ENCODE measurements around the gene PKP1. TPM values are rescaled to one million over a fixed set of nuclear protein-coding genes. Genes with fewer than 3 reads are reported as not detected.

Gene PKP1
- total and polyA plus RNA-seq, 2 experiments from 2014 or later, result 0.19 to 0.83 TPM

- TF ChIP-seq, protein P1, sequence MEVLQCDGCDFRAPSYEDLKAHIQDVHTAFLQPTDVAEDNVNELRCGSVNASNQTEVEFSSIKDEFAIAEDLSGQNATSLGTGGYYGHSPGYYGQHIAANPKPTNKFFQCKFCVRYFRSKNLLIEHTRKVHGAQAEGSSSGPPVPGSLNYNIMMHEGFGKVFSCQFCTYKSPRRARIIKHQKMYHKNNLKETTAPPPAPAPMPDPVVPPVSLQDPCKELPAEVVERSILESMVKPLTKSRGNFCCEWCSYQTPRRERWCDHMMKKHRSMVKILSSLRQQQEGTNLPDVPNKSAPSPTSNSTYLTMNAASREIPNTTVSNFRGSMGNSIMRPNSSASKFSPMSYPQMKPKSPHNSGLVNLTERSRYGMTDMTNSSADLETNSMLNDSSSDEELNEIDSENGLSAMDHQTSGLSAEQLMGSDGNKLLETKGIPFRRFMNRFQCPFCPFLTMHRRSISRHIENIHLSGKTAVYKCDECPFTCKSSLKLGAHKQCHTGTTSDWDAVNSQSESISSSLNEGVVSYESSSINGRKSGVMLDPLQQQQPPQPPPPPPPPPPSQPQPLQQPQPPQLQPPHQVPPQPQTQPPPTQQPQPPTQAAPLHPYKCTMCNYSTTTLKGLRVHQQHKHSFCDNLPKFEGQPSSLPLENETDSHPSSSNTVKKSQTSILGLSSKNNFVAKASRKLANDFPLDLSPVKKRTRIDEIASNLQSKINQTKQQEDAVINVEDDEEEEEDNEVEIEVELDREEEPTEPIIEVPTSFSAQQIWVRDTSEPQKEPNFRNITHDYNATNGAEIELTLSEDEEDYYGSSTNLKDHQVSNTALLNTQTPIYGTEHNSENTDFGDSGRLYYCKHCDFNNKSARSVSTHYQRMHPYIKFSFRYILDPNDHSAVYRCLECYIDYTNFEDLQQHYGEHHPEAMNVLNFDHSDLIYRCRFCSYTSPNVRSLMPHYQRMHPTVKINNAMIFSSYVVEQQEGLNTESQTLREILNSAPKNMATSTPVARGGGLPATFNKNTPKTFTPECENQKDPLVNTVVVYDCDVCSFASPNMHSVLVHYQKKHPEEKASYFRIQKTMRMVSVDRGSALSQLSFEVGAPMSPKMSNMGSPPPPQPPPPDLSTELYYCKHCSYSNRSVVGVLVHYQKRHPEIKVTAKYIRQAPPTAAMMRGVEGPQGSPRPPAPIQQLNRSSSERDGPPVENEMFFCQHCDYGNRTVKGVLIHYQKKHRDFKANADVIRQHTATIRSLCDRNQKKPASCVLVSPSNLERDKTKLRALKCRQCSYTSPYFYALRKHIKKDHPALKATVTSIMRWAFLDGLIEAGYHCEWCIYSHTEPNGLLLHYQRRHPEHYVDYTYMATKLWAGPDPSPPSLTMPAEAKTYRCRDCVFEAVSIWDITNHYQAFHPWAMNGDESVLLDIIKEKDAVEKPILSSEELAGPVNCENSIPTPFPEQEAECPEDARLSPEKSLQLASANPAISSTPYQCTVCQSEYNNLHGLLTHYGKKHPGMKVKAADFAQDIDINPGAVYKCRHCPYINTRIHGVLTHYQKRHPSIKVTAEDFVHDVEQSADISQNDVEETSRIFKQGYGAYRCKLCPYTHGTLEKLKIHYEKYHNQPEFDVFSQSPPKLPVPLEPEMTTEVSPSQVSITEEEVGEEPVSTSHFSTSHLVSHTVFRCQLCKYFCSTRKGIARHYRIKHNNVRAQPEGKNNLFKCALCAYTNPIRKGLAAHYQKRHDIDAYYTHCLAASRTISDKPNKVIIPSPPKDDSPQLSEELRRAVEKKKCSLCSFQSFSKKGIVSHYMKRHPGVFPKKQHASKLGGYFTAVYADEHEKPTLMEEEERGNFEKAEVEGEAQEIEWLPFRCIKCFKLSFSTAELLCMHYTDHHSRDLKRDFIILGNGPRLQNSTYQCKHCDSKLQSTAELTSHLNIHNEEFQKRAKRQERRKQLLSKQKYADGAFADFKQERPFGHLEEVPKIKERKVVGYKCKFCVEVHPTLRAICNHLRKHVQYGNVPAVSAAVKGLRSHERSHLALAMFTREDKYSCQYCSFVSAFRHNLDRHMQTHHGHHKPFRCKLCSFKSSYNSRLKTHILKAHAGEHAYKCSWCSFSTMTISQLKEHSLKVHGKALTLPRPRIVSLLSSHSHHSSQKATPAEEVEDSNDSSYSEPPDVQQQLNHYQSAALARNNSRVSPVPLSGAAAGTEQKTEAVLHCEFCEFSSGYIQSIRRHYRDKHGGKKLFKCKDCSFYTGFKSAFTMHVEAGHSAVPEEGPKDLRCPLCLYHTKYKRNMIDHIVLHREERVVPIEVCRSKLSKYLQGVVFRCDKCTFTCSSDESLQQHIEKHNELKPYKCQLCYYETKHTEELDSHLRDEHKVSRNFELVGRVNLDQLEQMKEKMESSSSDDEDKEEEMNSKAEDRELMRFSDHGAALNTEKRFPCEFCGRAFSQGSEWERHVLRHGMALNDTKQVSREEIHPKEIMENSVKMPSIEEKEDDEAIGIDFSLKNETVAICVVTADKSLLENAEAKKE (CRISPR knock-in tag; IDR thresholded peaks at IDR 0.05), result no peak
- TF ChIP-seq EZH2 (IDR thresholded peaks at IDR 0.05; ENCODE audit: low read depth, unreplicated experiment) (no peak), EZH2phosphoT487 (IDR thresholded peaks at IDR 0.05; ENCODE audit: unreplicated experiment) (no peak), CREB1 (CRISPR knock-in tag; IDR thresholded peaks at IDR 0.05; ENCODE audit: low read depth) (no peak), REST (IDR thresholded peaks at IDR 0.05; ENCODE audit: unreplicated experiment) (no peak), ETS1 (IDR thresholded peaks at IDR 0.05) (no peak)
Measured at GRCh38 chr1:201305815-201306214, 22.5 kb downstream of the PKP1 start (continued).
